Aorta (tissue), 5 donors: ENCODE measurements around the gene MICAL2. TPM values are rescaled to one million over a fixed set of nuclear protein-coding genes. Genes with fewer than 3 reads are reported as not detected.

ENCODE experiments used
- ATAC-seq: fragments of 200-7000 bp; cut with Tn5 transposase; one replicate; pipeline ENCODE4 v1.9.1; 2022; ENCODE audit warnings: moderate library complexity; ENCODE audit not compliant: low FRiP score
- DNase-seq, 2 donors: peaks; one replicate each; pipeline ENCODE4 v3.0.0-alpha.2; 2020
- H3K27ac ChIP-seq, 2 donors: one replicate each; pipeline ENCODE4 v1.5.1; 2013; ENCODE audit warnings: low read length in 2 of 2, mild to moderate bottlenecking in 2 of 2, moderate library complexity in 2 of 2, control low read depth in 1 of 2, inconsistent platforms in 1 of 2, low read depth in 1 of 2
- H3K27me3 ChIP-seq, 2 donors: one replicate each; pipeline ENCODE4 v1.6.1; 2013; ENCODE audit warnings: control low read depth in 1 of 2, low read length in 1 of 2, mild to moderate bottlenecking in 1 of 2, moderate library complexity in 1 of 2; ENCODE audit not compliant: insufficient read depth in 2 of 2, control insufficient read depth in 1 of 2
- H3K36me3 ChIP-seq, 2 donors: one replicate each; pipeline ENCODE4 v1.6.1; 2013; ENCODE audit warnings: control low read depth in 1 of 2, low read length in 1 of 2, mild to moderate bottlenecking in 1 of 2; ENCODE audit not compliant: insufficient read depth in 2 of 2, control insufficient read depth in 1 of 2
- H3K4me1 ChIP-seq, 2 donors: one replicate each; pipeline ENCODE4 v1.6.1; 2013; ENCODE audit warnings: low read length in 2 of 2, control low read depth in 1 of 2, mild to moderate bottlenecking in 1 of 2, moderate library complexity in 1 of 2; ENCODE audit not compliant: insufficient read depth in 2 of 2, control insufficient read depth in 1 of 2
- H3K4me3 ChIP-seq, 2 donors: one replicate each; pipeline ENCODE4 v1.5.1; 2013; ENCODE audit warnings: low read length in 2 of 2, control low read depth in 1 of 2, mild to moderate bottlenecking in 1 of 2
- H3K9me3 ChIP-seq: one replicate; pipeline ENCODE4 v1.6.1; 2013; ENCODE audit warnings: mild to moderate bottlenecking, low read length; ENCODE audit not compliant: control insufficient read depth
- WGBS, 2 donors: extraction: QIAGEN DNeasy Blood & Tissue Kit; methylation state at CpG; one replicate each; pipeline ENCODE4 v1.1.7; 2013; 5-methylcytosine and 5-hydroxymethylcytosine counted together
- intact Hi-C, 2 donors: fragments of 100-400 bp; cut with DNase I; formaldehyde crosslinking; loops; one replicate each; pipeline versions ENCODE4 v1.14.2 to v1.15.0; 2022
- polyA plus RNA-seq, 2 donors: library from polyadenylated mRNA; stranded (reverse); fragments of 200-250 nt; gene quantifications; one replicate each; pipeline ENCODE4 v1.2.3, GENCODE V29; 2013
- total RNA-seq, 2 donors: library from RNA; stranded (reverse); fragmentation: NEBNext Ultra II Directional; extraction: Animal tissue kit (Norgen Biotek cat#: 25700); gene quantifications; one replicate each; pipeline ENCODE4 v1.2.1, GENCODE V29; 2021
- donor health status: healthy with polysubstance abuse.
- donor health status: Bipolar disorder and iron deficiency.
- donor health status: DM: no; HTN: no; CAD: no.
- donor health status: DM: no; HTN: no; CAD: no.
- donor health status: DM: yes; HTN: yes; CAD: no.

Gene MICAL2
- total and polyA plus RNA-seq, 4 donors: 87.7 to 605 (median 280) TPM

GRCh38 chr11:12240677-12241076 lies 130.3 kb downstream of the MICAL2 start:
- DNase-seq: no peak
- intact Hi-C loops: no loop called here
- Histone ChIP-seq H3K9me3 (no peaks in the 10 kb centered on the region), H3K4me1 (peaks cover 0 to 2% of the 10 kb centered on the region in 2 donors), H3K27me3 (no peaks in the 10 kb centered on the region), H3K27ac (peak overlapping the region in 1 of 2 donors; percentile 39), H3K4me3 (no peak overlapping the region), H3K36me3 (peaks cover 0 to 6% of the 10 kb centered on the region in 2 donors)
- ATAC-seq: no peak
- WGBS, 2 donors: 81 to 84% methylated on average over 7 of the region's 7 CpGs

GRCh38 chr11:12241401-12241800 lies 131.0 kb downstream of the MICAL2 start:
- ATAC-seq: no peak
- H3K9me3 ChIP-seq: no peaks in the 10 kb centered on the region
- intact Hi-C loops: no loop called here
- H3K27me3 ChIP-seq: no peaks in the 10 kb centered on the region
- peaks cover 0 to 2% of the 10 kb centered on the region in 2 donors for H3K4me1 ChIP-seq
- H3K4me3 ChIP-seq: no peak overlapping the region
- 80 to 83% methylated on average over 7 of the region's 7 CpGs for WGBS, 2 donors
- no peak for DNase-seq
- H3K36me3 ChIP-seq: peaks cover 3 to 6% of the 10 kb centered on the region in 2 donors
- H3K27ac ChIP-seq: peak overlapping the region; percentile 57 to 91

- peaks cover 6% of the 10 kb centered on the region in 2 donors for H3K36me3 ChIP-seq
- H3K4me1 ChIP-seq: peaks cover 0 to 2% of the 10 kb centered on the region in 2 donors
- no peak for ATAC-seq
- H3K9me3 ChIP-seq: no peaks in the 10 kb centered on the region
- H3K27ac ChIP-seq: peak overlapping the region; percentile 57 to 91
- WGBS, 2 donors: 62 to 64% methylated on average over 14 of the region's 14 CpGs
- no peak for DNase-seq
- H3K4me3 ChIP-seq: no peak overlapping the region
- intact Hi-C loops: no loop called here
- H3K27me3 ChIP-seq: no peaks in the 10 kb centered on the region
These were observed 131.7 kb downstream of the MICAL2 start for GRCh38 chr11:12241971-12242672.

GRCh38 chr11:12242966-12243365 lies 132.6 kb downstream of the MICAL2 start:
- H3K36me3 ChIP-seq: peaks cover 6 to 9% of the 10 kb centered on the region in 2 donors
- DNase-seq: no peak
- intact Hi-C loops: no loop called here
- no peaks in the 10 kb centered on the region for H3K9me3 ChIP-seq
- ATAC-seq: no peak
- H3K4me3 ChIP-seq: no peak overlapping the region
- H3K27me3 ChIP-seq: no peaks in the 10 kb centered on the region
- peaks cover 2 to 3% of the 10 kb centered on the region in 2 donors for H3K4me1 ChIP-seq
- WGBS, 2 donors: 22 to 41% methylated on average over 2 of the region's 2 CpGs
- H3K27ac ChIP-seq: peak overlapping the region; percentile 57 to 72

GRCh38 chr11:12243486-12243885 lies 133.1 kb downstream of the MICAL2 start:
- Histone ChIP-seq H3K4me1 (peaks cover 2 to 3% of the 10 kb centered on the region in 2 donors), H3K36me3 (peaks cover 6 to 9% of the 10 kb centered on the region in 2 donors), H3K4me3 (no peak overlapping the region), H3K27me3 (no peaks in the 10 kb centered on the region), H3K9me3 (no peaks in the 10 kb centered on the region), H3K27ac (peak overlapping the region; percentile 57 to 72)
- ATAC-seq (no peak), DNase-seq (peak in 1 of 2 donors; percentile 34)
- 8% methylated on average over 6 of the region's 6 CpGs for WGBS, 2 donors
- intact Hi-C loops: no loop called here

- Histone ChIP-seq H3K4me1 (peaks cover 2 to 3% of the 10 kb centered on the region in 2 donors), H3K9me3 (no peaks in the 10 kb centered on the region), H3K27me3 (no peaks in the 10 kb centered on the region), H3K4me3 (no peak overlapping the region), H3K27ac (peak overlapping the region; percentile 57 to 72), H3K36me3 (peaks cover 5 to 9% of the 10 kb centered on the region in 2 donors)
- DNase-seq (no peak), ATAC-seq (no peak)
- intact Hi-C loops: no loop called here
- WGBS, 2 donors: 7 to 12% methylated on average over 6 of the region's 6 CpGs
These were observed 133.6 kb downstream of the MICAL2 start for GRCh38 chr11:12243911-12244550.

GRCh38 chr11:12245091-12245490 lies 134.7 kb downstream of the MICAL2 start:
- no peak for DNase-seq
- intact Hi-C loops: no loop called here
- H3K27ac ChIP-seq: peak overlapping the region in 1 of 2 donors; percentile 58
- no peaks in the 10 kb centered on the region for H3K27me3 ChIP-seq
- H3K4me1 ChIP-seq: peaks cover 2 to 3% of the 10 kb centered on the region in 2 donors
- WGBS, 2 donors: 30 to 37% methylated on average over 6 of the region's 6 CpGs
- ATAC-seq: no peak
- H3K36me3 ChIP-seq: peaks cover 6 to 9% of the 10 kb centered on the region in 2 donors
- no peak overlapping the region for H3K4me3 ChIP-seq
- H3K9me3 ChIP-seq: no peaks in the 10 kb centered on the region

GRCh38 chr11:12245549-12246016 lies 135.2 kb downstream of the MICAL2 start:
- ATAC-seq: peak; percentile 2
- Histone ChIP-seq H3K36me3 (peaks cover 6 to 9% of the 10 kb centered on the region in 2 donors), H3K4me1 (peaks cover 2 to 3% of the 10 kb centered on the region in 2 donors), H3K4me3 (no peak overlapping the region), H3K27me3 (no peaks in the 10 kb centered on the region), H3K9me3 (no peaks in the 10 kb centered on the region), H3K27ac (peak overlapping the region in 1 of 2 donors; percentile 58)
- no peak for DNase-seq
- WGBS, 2 donors: 35 to 42% methylated on average over 3 of the region's 3 CpGs
- intact Hi-C loops: no loop called here
